BLaER1 treated with 17β-estradiol and CSF1 and Interleukin-3, amounts not matched to agents 10 nM and 100 nM (cell line): ENCODE measurements around the gene GPSM1.

Source experiments
- H3K27ac ChIP-seq, 11 experiments: shearing (Covaris generic); formaldehyde crosslinking; 2 replicates each; pipeline ENCODE4 v1.8.1; 2022
- H3K27me3 ChIP-seq, 11 experiments: shearing (Covaris generic); formaldehyde crosslinking; 2 replicates each; pipeline ENCODE4 v1.8.1; 2022
- H3K36me3 ChIP-seq, 11 experiments: shearing (Covaris generic); formaldehyde crosslinking; 2 replicates each; pipeline ENCODE4 v1.8.1; 2022
- H3K4me1 ChIP-seq, 10 experiments: shearing (Covaris generic); formaldehyde crosslinking; 2 replicates each; pipeline ENCODE4 v1.8.1; 2022
- H3K4me2 ChIP-seq, 11 experiments: shearing (Covaris generic); formaldehyde crosslinking; 2 replicates each; pipeline ENCODE4 v1.8.1; 2022
- H3K4me3 ChIP-seq, 10 experiments: shearing (Covaris generic); formaldehyde crosslinking; 2 replicates each; pipeline ENCODE4 v1.8.1; 2022
- H3K9ac ChIP-seq, 11 experiments: shearing (Covaris generic); formaldehyde crosslinking; 2 replicates each; pipeline ENCODE4 v1.8.1; 2022
- H3K9me3 ChIP-seq, 11 experiments: shearing (Covaris generic); formaldehyde crosslinking; replicated peaks in 1 of 11; 2 replicates each; pipeline ENCODE4 v1.8.1; 2022
- H4K20me1 ChIP-seq, 11 experiments: shearing (Covaris generic); formaldehyde crosslinking; 2 replicates each; pipeline ENCODE4 v1.8.1; 2022
- Cebpa-rat ChIP-seq, 11 experiments: shearing (Covaris generic); IDR thresholded peaks; 2 replicates each; pipeline ENCODE4 v1.8.1; 2022

The GPSM1 gene

DNA sequence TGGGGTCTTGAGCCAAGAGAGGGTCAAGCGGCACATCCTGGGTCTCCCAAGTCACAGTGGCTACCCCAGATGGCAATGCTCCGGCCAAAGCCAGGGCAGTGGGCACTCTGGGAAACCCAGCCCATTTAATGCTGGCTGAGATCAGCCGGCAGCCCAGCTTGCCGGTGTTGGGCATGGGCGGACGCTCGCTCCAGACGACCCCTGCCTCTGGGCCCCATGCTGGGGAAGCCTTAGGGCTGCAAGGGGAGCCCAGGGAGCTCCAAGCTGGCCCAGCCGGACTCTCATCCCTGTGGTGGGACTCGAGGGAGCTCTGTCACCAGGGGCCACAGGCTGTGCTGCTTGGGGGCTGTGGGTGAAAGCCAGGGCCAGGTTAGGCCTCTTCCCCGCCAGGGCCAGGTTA lies 52.1 kb downstream of the GPSM1 start:
- H3K4me3 ChIP-seq = no peak overlapping the region
- peaks cover 32 to 39% (median 37%) of the 10 kb centered on the region in 10 experiments for H3K4me1 ChIP-seq
- peaks cover 0 to 83% (median 42%) of the 10 kb centered on the region in 11 experiments; a peak in 15 of 22 replicates for H4K20me1 ChIP-seq
- no peak overlapping the region for H3K4me2 ChIP-seq
- H3K9me3 ChIP-seq = no peaks in the 10 kb centered on the region
- no peak overlapping the region for H3K9ac ChIP-seq
- no peak overlapping the region for H3K27ac ChIP-seq
- H3K27me3 ChIP-seq = no peaks in the 10 kb centered on the region
- peaks cover 59 to 95% (median 82%) of the 10 kb centered on the region in 11 experiments for H3K36me3 ChIP-seq
- no peak for TF ChIP-seq Cebpa-rat (IDR thresholded peaks at IDR 0.05)

DNA sequence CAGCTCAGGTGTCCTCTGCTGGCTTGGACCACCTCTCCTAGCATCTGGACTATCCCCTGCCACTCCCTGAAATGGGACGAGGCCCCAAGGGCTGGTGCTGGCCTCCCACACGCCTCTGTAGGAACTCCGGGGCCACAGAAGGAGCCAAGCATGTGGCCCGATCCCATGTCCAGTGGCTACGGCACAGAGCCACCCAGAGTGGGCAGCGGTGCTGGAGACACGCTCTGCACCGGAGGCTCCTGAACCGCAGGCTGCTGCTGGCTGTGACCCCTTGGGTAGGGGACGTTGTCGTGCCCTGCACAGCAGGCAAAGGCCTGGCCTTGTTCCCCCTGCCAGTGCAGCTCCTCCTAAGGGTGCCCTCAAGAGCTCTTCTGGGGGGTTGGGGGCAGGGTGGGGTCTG lies 52.6 kb downstream of the GPSM1 start:
- no peak for TF ChIP-seq Cebpa-rat (IDR thresholded peaks at IDR 0.05)
- no peak overlapping the region for H3K4me2 ChIP-seq
- H3K9me3 ChIP-seq = no peaks in the 10 kb centered on the region
- H3K36me3 ChIP-seq = peaks cover 64 to 97% (median 85%) of the 10 kb centered on the region in 11 experiments
- H3K27me3 ChIP-seq = no peaks in the 10 kb centered on the region
- H3K4me3 ChIP-seq = no peak overlapping the region
- peaks cover 32 to 37% (median 35%) of the 10 kb centered on the region in 10 experiments for H3K4me1 ChIP-seq
- no peak overlapping the region for H3K9ac ChIP-seq
- H4K20me1 ChIP-seq = peaks cover 0 to 87% (median 45%) of the 10 kb centered on the region in 11 experiments; a peak in 16 of 22 replicates
- H3K27ac ChIP-seq = no peak overlapping the region

DNA sequence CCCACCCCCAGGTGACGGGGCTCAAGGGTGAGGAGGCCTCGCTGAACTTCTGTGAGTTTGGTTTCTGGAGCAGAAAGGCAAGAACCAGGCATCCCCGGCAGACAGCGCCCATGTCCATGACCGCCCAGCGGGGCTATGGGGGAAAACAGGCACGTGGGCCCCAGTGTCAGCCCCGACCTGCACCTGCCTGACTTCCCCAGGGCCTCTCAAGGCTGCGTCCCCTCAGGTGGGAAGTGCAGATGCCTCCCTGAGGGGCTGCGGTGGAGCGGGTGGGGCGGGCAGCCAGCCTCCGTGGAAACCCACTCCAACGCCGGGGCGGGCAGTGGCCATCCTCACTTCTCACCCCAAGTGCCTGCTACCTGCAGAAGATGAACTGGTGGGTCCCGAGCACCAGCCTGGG lies 53.0 kb downstream of the GPSM1 start:
- H3K4me1 ChIP-seq = peaks cover 30 to 39% (median 35%) of the 10 kb centered on the region in 10 experiments
- peaks cover 69 to 97% (median 85%) of the 10 kb centered on the region in 11 experiments for H3K36me3 ChIP-seq
- no peaks in the 10 kb centered on the region for H3K9me3 ChIP-seq
- no peak overlapping the region for H3K4me2 ChIP-seq
- H3K4me3 ChIP-seq = no peak overlapping the region
- H4K20me1 ChIP-seq = peaks cover 0 to 87% (median 45%) of the 10 kb centered on the region in 11 experiments; a peak in 17 of 22 replicates
- no peaks in the 10 kb centered on the region for H3K27me3 ChIP-seq
- no peak for TF ChIP-seq Cebpa-rat (IDR thresholded peaks at IDR 0.05)
- H3K27ac ChIP-seq = no peak overlapping the region
- no peak overlapping the region for H3K9ac ChIP-seq

DNA sequence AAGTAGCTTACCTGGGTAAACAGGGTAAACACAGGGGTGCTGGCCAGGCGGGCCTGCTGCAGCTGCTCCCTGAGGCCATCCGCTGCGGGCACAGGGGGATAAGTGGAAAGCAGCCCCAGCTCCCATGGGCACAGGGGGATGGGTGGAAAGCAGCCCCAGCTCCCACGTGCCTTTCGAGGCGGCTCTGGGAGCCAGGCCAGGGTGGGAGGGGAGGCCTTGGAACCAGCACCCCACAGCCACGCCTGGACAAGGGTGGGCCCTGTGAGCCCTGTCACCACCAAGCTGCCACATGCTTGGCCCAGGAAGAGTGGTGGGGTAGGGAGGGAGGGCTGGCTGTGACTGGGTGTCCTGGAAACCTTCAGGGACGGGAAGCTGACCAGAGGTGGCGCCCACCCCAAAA lies 54.0 kb downstream of the GPSM1 start:
- H3K4me2 ChIP-seq = no peak overlapping the region
- H3K9ac ChIP-seq = no peak overlapping the region
- no peak for TF ChIP-seq Cebpa-rat (IDR thresholded peaks at IDR 0.05)
- H3K4me1 ChIP-seq = peaks cover 20 to 36% (median 31%) of the 10 kb centered on the region in 10 experiments
- no peaks in the 10 kb centered on the region for H3K9me3 ChIP-seq
- peaks cover 77 to 97% (median 85%) of the 10 kb centered on the region in 11 experiments for H3K36me3 ChIP-seq
- no peaks in the 10 kb centered on the region for H3K27me3 ChIP-seq
- H3K27ac ChIP-seq = no peak overlapping the region
- no peak overlapping the region for H3K4me3 ChIP-seq
- peaks cover 0 to 82% (median 45%) of the 10 kb centered on the region in 11 experiments; a peak in 17 of 22 replicates for H4K20me1 ChIP-seq

DNA sequence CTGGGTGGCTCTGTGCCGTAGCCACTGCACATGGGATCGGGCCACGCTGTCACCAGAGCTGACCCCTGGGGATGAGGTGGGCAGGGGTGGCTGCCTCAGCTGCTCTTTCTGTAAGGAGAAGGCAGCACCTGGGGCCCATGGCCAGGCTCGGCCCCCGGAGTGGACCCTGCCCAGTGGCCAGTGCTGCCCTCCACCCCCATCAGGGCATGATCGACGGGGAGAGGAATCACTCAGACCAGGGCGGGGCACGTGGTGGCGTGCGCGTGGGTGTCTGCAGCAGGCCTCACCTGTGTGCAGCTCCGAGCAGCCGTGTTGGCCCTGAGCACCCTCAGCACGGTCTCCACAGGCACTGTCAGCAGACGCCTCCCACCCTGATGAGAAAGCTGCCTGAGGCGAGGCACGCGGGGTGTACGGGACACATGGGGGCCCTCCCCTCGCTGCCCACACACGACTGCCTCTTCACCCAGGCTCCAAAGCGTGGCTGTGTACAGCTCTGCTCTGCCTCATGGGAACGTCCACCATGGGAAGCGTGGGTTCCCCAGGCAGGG lies 54.7 kb downstream of the GPSM1 start:
- Histone ChIP-seq H3K27me3 (no peaks in the 10 kb centered on the region), H3K4me2 (no peak overlapping the region), H3K9me3 (no peaks in the 10 kb centered on the region), H3K27ac (no peak overlapping the region), H3K9ac (no peak overlapping the region), H3K4me1 (peaks cover 13 to 35% (median 24%) of the 10 kb centered on the region in 10 experiments), H3K36me3 (peaks cover 82 to 99% (median 92%) of the 10 kb centered on the region in 11 experiments), H3K4me3 (no peak overlapping the region), H4K20me1 (peaks cover 0 to 78% (median 45%) of the 10 kb centered on the region in 11 experiments; a peak in 17 of 22 replicates)
- TF ChIP-seq Cebpa-rat (IDR thresholded peaks at IDR 0.05) = no peak

DNA sequence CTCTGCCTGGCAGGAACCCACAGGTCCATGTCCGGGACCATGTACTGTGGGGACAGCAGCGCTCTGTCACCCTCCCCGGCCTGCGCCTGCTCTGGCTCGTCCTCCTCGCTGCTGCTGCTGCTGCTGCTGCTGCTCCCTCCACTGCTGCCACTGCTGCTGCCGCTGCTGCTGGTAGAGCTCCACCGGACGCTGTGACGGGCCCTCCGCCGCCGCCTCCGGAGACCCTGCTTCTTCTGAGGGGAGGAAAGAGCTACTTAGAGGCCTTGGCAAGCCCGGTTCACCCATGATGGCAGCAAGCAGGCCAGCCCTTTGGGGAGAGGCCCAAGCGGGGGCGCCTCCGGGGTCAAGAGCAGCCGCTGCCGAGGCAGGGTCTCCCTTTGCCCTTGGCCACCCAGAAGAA lies 56.1 kb downstream of the GPSM1 start:
- H4K20me1 ChIP-seq = peaks cover 0 to 74% (median 39%) of the 10 kb centered on the region in 11 experiments; a peak in 17 of 22 replicates
- peaks cover 88 to 100% (median 96%) of the 10 kb centered on the region in 11 experiments for H3K36me3 ChIP-seq

DNA sequence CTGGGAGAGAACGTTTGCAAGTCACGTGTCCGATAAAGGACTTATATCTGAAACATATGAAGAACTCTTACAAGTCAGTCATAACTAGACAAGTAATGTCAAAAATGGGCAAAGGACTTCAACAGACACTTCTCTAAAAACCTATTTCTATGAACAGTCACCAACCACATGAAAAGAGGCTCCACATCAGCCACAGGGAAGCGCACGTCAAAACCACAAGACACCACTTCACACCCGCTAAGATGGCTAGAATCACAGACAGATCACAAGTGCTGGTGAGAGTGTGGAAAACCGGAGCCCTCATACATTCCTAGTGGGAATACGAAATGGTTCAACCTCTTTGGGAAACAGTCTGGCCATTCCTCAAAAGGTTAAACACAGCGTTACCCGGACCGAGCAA lies 57.7 kb downstream of the GPSM1 start:
- no peak for TF ChIP-seq Cebpa-rat (IDR thresholded peaks at IDR 0.05)
- H3K36me3 ChIP-seq = peaks cover 89 to 100% (median 98%) of the 10 kb centered on the region in 11 experiments
- no peak overlapping the region for H3K27ac ChIP-seq

More for the DNA sequence above, 56.1 kb downstream of the GPSM1 start:
- Histone ChIP-seq H3K4me3 (no peak overlapping the region), H3K4me1 (peaks cover 0 to 22% (median 14%) of the 10 kb centered on the region in 10 experiments; a peak in 16 of 20 replicates), H3K9ac (0 out of 22 replicates have a peak overlapping the region, but pooled peaks of 1 of the 11 experiments have one; percentile 22), H3K27ac (no peak overlapping the region), H3K4me2 (no peak overlapping the region), H3K27me3 (no peaks in the 10 kb centered on the region), H3K9me3 (no peaks in the 10 kb centered on the region)
- TF ChIP-seq Cebpa-rat (IDR thresholded peaks at IDR 0.05) = no peak

DNA sequence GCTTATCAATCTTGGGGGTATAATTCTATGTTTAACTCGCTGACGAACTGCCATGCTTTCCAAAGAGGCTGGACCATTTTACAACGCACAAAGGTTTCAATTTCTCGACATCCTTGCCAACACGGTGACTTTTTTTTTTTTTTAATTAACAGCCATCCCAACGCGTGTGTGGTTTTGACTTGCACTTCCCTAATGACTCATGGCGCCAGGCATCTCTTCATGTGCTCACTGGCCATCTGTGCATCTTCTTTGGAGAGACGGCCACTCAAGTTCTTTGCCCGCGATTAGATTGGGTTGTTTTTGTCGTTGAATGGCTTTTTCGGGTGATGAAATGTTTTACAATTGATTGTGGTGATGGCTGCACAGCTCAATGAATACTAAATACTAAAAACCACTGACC lies 58.7 kb downstream of the GPSM1 start:
- H3K27ac ChIP-seq = no peak overlapping the region
- no peak overlapping the region for H3K4me3 ChIP-seq
- peak overlapping the region in 3 of 11 experiments; percentile 6 to 21 (median 17); a peak in 1 of 22 replicates for H3K4me2 ChIP-seq
- no peaks in the 10 kb centered on the region for H3K9me3 ChIP-seq
- no peak for TF ChIP-seq Cebpa-rat (IDR thresholded peaks at IDR 0.05)
- H3K4me1 ChIP-seq = peaks cover 0 to 30% (median 14%) of the 10 kb centered on the region in 10 experiments; a peak in 16 of 20 replicates
- H4K20me1 ChIP-seq = peaks cover 0 to 69% (median 45%) of the 10 kb centered on the region in 11 experiments; a peak in 18 of 22 replicates
- H3K9ac ChIP-seq = no peak overlapping the region
- no peaks in the 10 kb centered on the region for H3K27me3 ChIP-seq
- peaks cover 87 to 100% (median 98%) of the 10 kb centered on the region in 11 experiments for H3K36me3 ChIP-seq

More for the DNA sequence above, 57.7 kb downstream of the GPSM1 start:
- peaks cover 0 to 30% (median 14%) of the 10 kb centered on the region in 10 experiments; a peak in 16 of 20 replicates for H3K4me1 ChIP-seq
- H3K4me2 ChIP-seq = peak overlapping the region in 9 of 11 experiments; percentile 0 to 34 (median 27); a peak in 10 of 22 replicates
- no peak overlapping the region for H3K9ac ChIP-seq
- H3K4me3 ChIP-seq = no peak overlapping the region
- no peaks in the 10 kb centered on the region for H3K27me3 ChIP-seq
- no peaks in the 10 kb centered on the region for H3K9me3 ChIP-seq
- peaks cover 0 to 76% (median 44%) of the 10 kb centered on the region in 11 experiments; a peak in 18 of 22 replicates for H4K20me1 ChIP-seq

DNA sequence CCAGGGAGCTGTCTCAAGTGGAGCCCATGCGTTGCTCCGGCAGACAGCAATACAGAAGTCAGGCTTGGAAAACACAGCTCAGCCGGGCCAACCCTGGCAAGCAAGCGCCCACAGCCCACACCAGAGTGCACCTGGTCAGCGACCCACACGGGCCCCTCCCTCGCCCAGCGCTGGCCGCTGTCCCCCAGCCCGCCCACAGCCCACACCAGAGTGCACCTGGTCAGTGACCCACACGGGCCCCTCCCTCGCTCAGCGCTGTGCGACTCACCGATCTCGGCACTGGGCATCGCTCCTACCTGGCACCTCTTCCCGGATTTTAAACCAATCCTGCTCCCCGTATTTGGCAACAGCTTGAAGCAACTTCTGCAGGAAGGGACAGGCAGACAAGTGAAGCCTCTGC lies 59.9 kb downstream of the GPSM1 start:
- Histone ChIP-seq H3K4me2 (no peak overlapping the region), H3K27ac (no peak overlapping the region), H3K27me3 (no peaks in the 10 kb centered on the region), H4K20me1 (peaks cover 0 to 73% (median 53%) of the 10 kb centered on the region in 11 experiments; a peak in 19 of 22 replicates), H3K9ac (no peak overlapping the region), H3K4me1 (peaks cover 0 to 30% (median 14%) of the 10 kb centered on the region in 10 experiments; a peak in 16 of 20 replicates), H3K9me3 (no peaks in the 10 kb centered on the region), H3K4me3 (no peak overlapping the region), H3K36me3 (peaks cover 87 to 100% (median 98%) of the 10 kb centered on the region in 11 experiments)
- no peak for TF ChIP-seq Cebpa-rat (IDR thresholded peaks at IDR 0.05)
